Measurements from ENCODE around the gene OR52L1. TPM values are rescaled to one million over a fixed set of nuclear protein-coding genes. Genes with fewer than 3 reads are reported as not detected.

OR52L1 gene
- total RNA-seq (2022; extraction: Qiagen RNA extraction): not detected in 5 replicates

DNA sequence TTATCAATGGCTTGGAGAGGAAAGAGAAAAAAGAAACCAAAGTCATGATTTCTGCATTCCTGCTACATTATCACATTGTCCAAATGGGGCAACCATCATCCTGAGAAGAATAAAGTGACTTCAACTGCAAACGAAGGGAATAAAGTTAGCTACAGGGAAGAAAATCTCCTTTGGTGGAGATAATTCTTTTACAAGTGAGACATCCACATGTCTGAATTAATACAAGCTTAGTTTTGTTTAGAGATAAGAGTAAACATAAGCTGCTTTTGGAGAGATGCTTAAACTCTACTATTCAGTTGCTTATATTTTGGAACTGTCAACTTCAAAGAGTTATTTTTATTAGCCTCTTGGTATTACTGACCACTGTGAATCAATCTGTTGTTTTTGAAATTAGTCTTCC is at the start of gene OR52L1:
OR52L1 (minus strand) TSS at position 101 of the 400 bp plus-strand sequence; CDS start at position 46, 55 bp downstream.

DNA sequence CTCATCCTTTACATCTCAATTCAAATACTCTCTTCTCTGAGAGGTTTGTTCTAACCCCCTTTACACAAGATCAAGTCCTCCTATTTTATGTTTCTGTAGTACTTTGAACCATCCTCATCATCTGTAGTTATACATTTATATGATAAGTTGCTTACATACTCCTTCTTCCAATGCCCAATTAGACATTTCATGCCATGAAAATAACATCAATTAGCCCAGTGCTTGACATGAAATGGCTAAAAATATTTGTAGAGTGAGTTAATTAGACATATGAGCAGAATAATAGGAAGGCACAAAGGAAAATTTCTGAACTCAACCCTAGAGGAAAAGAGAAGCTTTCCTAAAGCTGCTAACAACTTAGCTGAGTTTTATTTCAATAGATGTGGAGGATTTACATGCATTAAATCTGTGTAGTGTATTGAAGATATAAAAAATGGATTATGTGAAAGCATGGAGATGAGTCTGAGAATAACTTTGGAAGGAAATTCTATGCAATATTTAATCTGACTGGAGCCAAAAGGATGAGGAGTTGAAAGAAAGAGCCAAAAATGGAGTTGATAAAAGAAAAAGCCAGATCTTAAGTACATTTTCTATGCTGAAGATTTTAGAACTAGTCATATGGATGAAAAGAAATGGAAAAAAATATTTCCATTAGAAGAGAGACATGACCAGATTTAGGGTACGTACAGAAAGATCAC is 44.1 kb upstream of the OR52L1 start, which contains the start of gene OR56A1:
OR56A1 (minus strand) TSS at position 51 of the 698 bp plus-strand sequence. CDS start 3,066 bp downstream, outside the sequence.

DNA sequence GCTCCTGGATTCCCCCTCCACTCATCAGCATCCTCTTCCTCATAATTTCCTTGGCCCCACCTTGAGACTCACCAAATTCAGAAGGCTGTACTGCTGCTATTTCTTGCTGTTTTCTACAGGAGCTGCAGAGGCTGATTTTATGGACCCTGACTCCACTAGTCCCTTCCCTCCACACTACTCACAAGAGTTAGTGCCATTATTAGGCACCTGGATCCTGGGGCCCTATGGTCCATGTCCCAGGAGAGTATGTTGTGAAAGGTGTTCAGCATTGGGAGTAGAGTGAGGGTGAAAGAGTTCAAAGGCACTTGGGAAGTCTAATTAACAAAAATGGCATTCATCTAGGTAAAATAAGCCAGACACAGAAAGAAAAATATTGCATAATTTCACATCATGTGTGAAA is 20.1 kb upstream of the OR52L1 start, which contains the start of gene OR56A4:
OR56A4 (minus strand) TSS at position 101 of the 400 bp plus-strand sequence. CDS start 3,954 bp downstream, outside the sequence.

DNA sequence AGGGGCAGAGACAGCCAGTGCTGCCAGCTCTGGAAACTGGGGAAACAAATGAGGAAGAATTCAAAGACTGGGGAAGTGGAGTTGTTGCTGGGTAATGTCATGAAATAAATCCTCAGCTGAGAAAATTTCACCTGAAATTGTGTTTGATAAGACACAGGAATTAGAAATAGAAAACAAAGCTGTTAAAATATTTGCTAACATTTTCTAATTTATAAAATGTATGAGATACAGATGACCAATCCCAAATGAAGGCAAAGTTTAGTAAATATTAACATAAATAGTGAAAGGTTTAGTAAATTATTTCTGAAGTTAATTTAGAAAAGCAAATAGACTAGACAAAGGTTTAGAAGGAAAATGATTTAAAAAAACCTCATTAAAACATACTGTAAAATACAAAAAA is 18.4 kb downstream of the OR52L1 start, which contains the start of gene OR56A5:
OR56A5 (minus strand) TSS at position 101 of the 400 bp plus-strand sequence; CDS start at position 101, 0 bp downstream.

DNA sequence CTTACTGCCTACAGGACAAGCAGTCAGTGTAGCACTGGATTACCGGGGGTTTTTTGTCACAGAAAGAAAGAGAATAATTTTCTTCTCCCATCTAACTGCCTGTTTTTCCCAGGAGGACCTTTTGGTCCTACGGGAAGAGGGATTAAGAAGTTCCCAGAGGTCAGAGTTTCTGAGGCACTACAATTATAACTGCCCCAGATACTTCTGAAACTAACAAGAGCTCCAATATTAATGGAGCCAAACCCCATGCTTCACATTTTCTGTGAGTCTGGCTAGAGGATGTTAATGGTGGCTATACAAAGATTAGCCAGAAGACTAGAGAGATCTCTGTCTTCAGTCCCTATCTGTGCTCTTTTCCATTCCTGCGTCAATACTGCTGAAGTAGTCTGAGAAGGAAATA is 44.8 kb downstream of the OR52L1 start, which contains the start of gene OR56A3:
OR56A3 (plus strand) TSS at position 301 of the 400 bp plus-strand sequence. CDS start 5,096 bp downstream, outside the sequence.

Other genes starting within 250 kb of the OR52L1 start
- gene OR52N4, start 232.7 kb downstream of the OR52L1 start, total RNA-seq (2022; extraction: Qiagen RNA extraction): not detected in 5 replicates
- gene OR52N5, start 203.6 kb downstream of the OR52L1 start, total RNA-seq (2022; extraction: Qiagen RNA extraction): not detected in 5 replicates
- not detected in 5 replicates for gene OR52N1, start 195.7 kb downstream of the OR52L1 start, total RNA-seq (2022; extraction: Qiagen RNA extraction)
- gene OR52N2, start 178.1 kb downstream of the OR52L1 start, total RNA-seq (2022; extraction: Qiagen RNA extraction): not detected in 5 replicates
- not detected in 5 replicates for gene OR52E6, start 145.1 kb downstream of the OR52L1 start, total RNA-seq (2022; extraction: Qiagen RNA extraction)
- gene OR52E8, start 129.3 kb downstream of the OR52L1 start, total RNA-seq (2022; extraction: Qiagen RNA extraction): not detected in 5 replicates
- not detected in 5 replicates for gene OR52E4, start 106.4 kb downstream of the OR52L1 start, total RNA-seq (2022; extraction: Qiagen RNA extraction)
- gene OR52E5, start 93.8 kb downstream of the OR52L1 start, total RNA-seq (2022; extraction: Qiagen RNA extraction): not detected in 5 replicates
- gene OR56A3, start 44.7 kb downstream of the OR52L1 start, total RNA-seq (2022; extraction: Qiagen RNA extraction): not detected in 5 replicates
- not detected in 5 replicates for gene OR56A5, start 18.5 kb downstream of the OR52L1 start, total RNA-seq (2022; extraction: Qiagen RNA extraction)
- gene OR56A4, start 20.0 kb upstream of the OR52L1 start, total RNA-seq (2022; extraction: Qiagen RNA extraction): not detected in 5 replicates
- not detected in 5 replicates for gene OR56A1, start 43.8 kb upstream of the OR52L1 start, total RNA-seq (2022; extraction: Qiagen RNA extraction)
- gene OR56B4, start 120.7 kb upstream of the OR52L1 start, total RNA-seq (2022; extraction: Qiagen RNA extraction): not detected in 5 replicates
- not detected in 5 replicates for gene OR52B2, start 183.3 kb upstream of the OR52L1 start, total RNA-seq (2022; extraction: Qiagen RNA extraction)
- not detected in 5 replicates for gene OR52W1, start 212.2 kb upstream of the OR52L1 start, total RNA-seq (2022; extraction: Qiagen RNA extraction)
- not detected in 5 replicates for gene C11orf42, start 218.6 kb upstream of the OR52L1 start, total RNA-seq (2022; extraction: Qiagen RNA extraction)
- gene FHIP1B, start 247.7 kb upstream of the OR52L1 start, total RNA-seq (2022; extraction: Qiagen RNA extraction): 11.6 to 19.5 TPM (median 16.9 TPM) in 5 replicates